B cell (primary cell): ENCODE results near the gene SMARCD3. TPM values are rescaled to one million over a fixed set of nuclear protein-coding genes. Genes with fewer than 3 reads are reported as not detected.

Experiments
- ATAC-seq: fragments of 200-7000 bp; cut with Tn5 transposase; one replicate; pipeline ENCODE4 v1.10.0; 2021; ENCODE audit warnings: low read depth, mild to moderate bottlenecking, moderate number of reproducible peaks, moderate library complexity
- CTCF ChIA-PET: fragments of 350-600 bp; sonication (Branson Sonifier 250); formaldehyde crosslinking; loops from one replicate; lab custom pipeline; 2021; ENCODE audit warnings: antibody characterized with exemption, inconsistent platforms; lab: Charles Lee
- POLR2A ChIA-PET: fragments of 350-600 bp; sonication (Branson Sonifier 250); formaldehyde crosslinking; loops from one replicate; lab custom pipeline; 2021; ENCODE audit warnings: antibody characterized with exemption; lab: Charles Lee
- DNase-seq: peaks from one replicate; pipeline ENCODE4 v3.0.0; 2013
- H2AFZ ChIP-seq: 2 replicates; pipeline ENCODE4 v1.6.1; 2012; ENCODE audit warnings: mild to moderate bottlenecking, low read depth, low read length; ENCODE audit not compliant: insufficient read depth, poor library complexity, severe bottlenecking
- H3K27ac ChIP-seq, 2 donors: 1 replicate in 1 of 2; 2 replicates in 1 of 2; pipeline ENCODE4 v1.5.1; 2012 to 2013; ENCODE audit warnings: low read length in 2 of 2, mild to moderate bottlenecking in 2 of 2, moderate library complexity in 1 of 2
- H3K27me3 ChIP-seq, 4 experiments: fragments of 200-600 bp in 1 of 4; sonication (generic) in 1 of 4; replicated peaks in 1 of 4; 1 replicate in 2 of 4; 2 replicates in 2 of 4; pipeline versions ENCODE4 v1.6.1 to v1.7.0; 2013 to 2016; ENCODE audit warnings: low read length in 3 of 4, mild to moderate bottlenecking in 2 of 4, mixed read lengths in 1 of 4, moderate library complexity in 1 of 4; ENCODE audit not compliant: insufficient read depth in 4 of 4, control insufficient read depth in 3 of 4; ENCODE audit errors: control extremely low read depth in 1 of 4
- H3K36me3 ChIP-seq, 2 experiments: replicated peaks in 1 of 2; 1 replicate in 1 of 2; 2 replicates in 1 of 2; pipeline versions ENCODE4 v1.6.1 to v1.7.1; 2013; ENCODE audit warnings: low read length in 1 of 2; ENCODE audit not compliant: insufficient read depth in 2 of 2, control insufficient read depth in 1 of 2; ENCODE audit errors: control extremely low read depth in 1 of 2, extremely low read depth in 1 of 2
- H3K4me1 ChIP-seq, 2 donors: fragments of 200-600 bp in 1 of 2; sonication (generic) in 1 of 2; 1 replicate in 1 of 2; 2 replicates in 1 of 2; pipeline versions ENCODE4 v1.5.1 to v1.6.1; 2013 to 2017; ENCODE audit warnings: low read length in 2 of 2; ENCODE audit not compliant: control insufficient read depth in 2 of 2, insufficient read depth in 2 of 2
- H3K4me2 ChIP-seq: replicated peaks from 2 replicates; pipeline ENCODE3; 2012; ENCODE audit warnings: mild to moderate bottlenecking, low read depth, low read length; ENCODE audit not compliant: poor library complexity, severe bottlenecking
- H3K4me3 ChIP-seq, 5 experiments: fragments of 200-600 bp in 1 of 5; sonication (generic) in 1 of 5; 1 replicate in 3 of 5; 2 replicates in 2 of 5; pipeline versions ENCODE4 v1.5.1 to v1.7.0; 2011 to 2016; ENCODE audit warnings: low read length in 4 of 5, mild to moderate bottlenecking in 4 of 5, low read depth in 2 of 5, control low read depth in 1 of 5, moderate library complexity in 1 of 5; ENCODE audit not compliant: insufficient read depth in 1 of 5; ENCODE audit errors: control extremely low read depth in 1 of 5, extremely low read depth in 1 of 5
- H3K79me2 ChIP-seq: fragments of 200-600 bp; sonication (generic); one replicate; pipeline ENCODE4 v1.6.0; 2016; ENCODE audit warnings: low read length; ENCODE audit not compliant: control insufficient read depth, insufficient read depth
- H3K9ac ChIP-seq: fragments of 200-600 bp; sonication (generic); 2 replicates; pipeline ENCODE4 v1.6.1; 2017; ENCODE audit warnings: mild to moderate bottlenecking, low read length, moderate library complexity
- H3K9me3 ChIP-seq, 3 donors: one replicate each; pipeline versions ENCODE4 v1.6.1 to v1.7.1; 2013; ENCODE audit warnings: low read length in 2 of 3; ENCODE audit not compliant: control insufficient read depth in 2 of 3, insufficient read depth in 1 of 3; ENCODE audit errors: control extremely low read depth in 1 of 3
- H4K20me1 ChIP-seq: 2 replicates; pipeline ENCODE4 v1.6.0; 2012; ENCODE audit warnings: mild to moderate bottlenecking, low read length; ENCODE audit not compliant: insufficient read depth, control insufficient read depth, poor library complexity, severe bottlenecking
- H3K27ac Mint-ChIP-seq: one replicate; pipeline ENCODE4 v1.8.0; 2021; ENCODE audit warnings: mixed read lengths
- H3K27me3 Mint-ChIP-seq: one replicate; pipeline ENCODE4 v1.8.0; 2021; ENCODE audit warnings: mixed read lengths
- H3K4me1 Mint-ChIP-seq: one replicate; pipeline ENCODE4 v1.8.0; 2021; ENCODE audit warnings: mixed read lengths
- H3K4me3 Mint-ChIP-seq: one replicate; pipeline ENCODE4 v1.8.0; 2021; ENCODE audit warnings: mixed read lengths
- H3K9me3 Mint-ChIP-seq: one replicate; pipeline ENCODE4 v1.8.0; 2022; ENCODE audit warnings: mixed read lengths; ENCODE audit not compliant: insufficient read depth
- EZH2 ChIP-seq: IDR thresholded peaks from 2 replicates; pipeline ENCODE4 v1.6.1; 2012; ENCODE audit warnings: borderline replicate concordance, low read depth, mild to moderate bottlenecking, moderate library complexity, low read length; ENCODE audit not compliant: insufficient read depth, poor library complexity, severe bottlenecking
- WGBS: methylation state at CpG from one replicate; pipeline ENCODE4 v1.1.5; 2013; ENCODE audit warnings: missing lambda C conversion rate; ENCODE audit not compliant: insufficient coverage; 5-methylcytosine and 5-hydroxymethylcytosine counted together
- intact Hi-C: fragments of 100-400 bp; cut with micrococcal nuclease; formaldehyde crosslinking; loops from one replicate; pipeline ENCODE4 v1.10.0; 2022
- polyA plus RNA-seq: library from polyadenylated mRNA; depleted of rRNA; stranded (reverse); fragments of >200 nt; gene quantifications from 2 replicates; pipeline ENCODE4 v1.2.3, GENCODE V29; 2012
- total RNA-seq, 2 donors: library from RNA; stranded (reverse); fragments of 120-200 nt in 1 of 2; gene quantifications; 1 replicate in 1 of 2; 2 replicates in 1 of 2; pipeline versions ENCODE4 v1.2.3 to v1.2.4, GENCODE V29; 2013 to 2022
- TF ChIP-seq, protein P1 (sequence below): fragments of 200-600 bp; IDR thresholded peaks from one replicate; pipeline ENCODE4 v1.8.0; 2022; ENCODE audit warnings: antibody characterized with exemption, mild to moderate bottlenecking

The SMARCD3 gene
- total and polyA plus RNA-seq, 2 donors (not counting 1 experiment from before 2014, with no cell fraction given), result 1.0 TPM; not detected in 1

- 96% methylated on average over 9 of the region's 10 CpGs for WGBS
- H3K4me3 ChIP-seq, result no peak overlapping the region
- peaks cover 0 to 22% (median 4%) of the 10 kb centered on the region in 4 experiments for H3K27me3 ChIP-seq
- no peak overlapping the region for H3K4me2 ChIP-seq
- Mint-ChIP-seq H3K4me1 (peaks cover 8% of the 10 kb centered on the region), H3K27me3 (peaks cover 33% of the 10 kb centered on the region), H3K27ac (no peak overlapping the region), H3K4me3 (no peak overlapping the region), H3K9me3 (no peaks in the 10 kb centered on the region)
- no peak for TF ChIP-seq EZH2
- TF ChIP-seq, protein P1, sequence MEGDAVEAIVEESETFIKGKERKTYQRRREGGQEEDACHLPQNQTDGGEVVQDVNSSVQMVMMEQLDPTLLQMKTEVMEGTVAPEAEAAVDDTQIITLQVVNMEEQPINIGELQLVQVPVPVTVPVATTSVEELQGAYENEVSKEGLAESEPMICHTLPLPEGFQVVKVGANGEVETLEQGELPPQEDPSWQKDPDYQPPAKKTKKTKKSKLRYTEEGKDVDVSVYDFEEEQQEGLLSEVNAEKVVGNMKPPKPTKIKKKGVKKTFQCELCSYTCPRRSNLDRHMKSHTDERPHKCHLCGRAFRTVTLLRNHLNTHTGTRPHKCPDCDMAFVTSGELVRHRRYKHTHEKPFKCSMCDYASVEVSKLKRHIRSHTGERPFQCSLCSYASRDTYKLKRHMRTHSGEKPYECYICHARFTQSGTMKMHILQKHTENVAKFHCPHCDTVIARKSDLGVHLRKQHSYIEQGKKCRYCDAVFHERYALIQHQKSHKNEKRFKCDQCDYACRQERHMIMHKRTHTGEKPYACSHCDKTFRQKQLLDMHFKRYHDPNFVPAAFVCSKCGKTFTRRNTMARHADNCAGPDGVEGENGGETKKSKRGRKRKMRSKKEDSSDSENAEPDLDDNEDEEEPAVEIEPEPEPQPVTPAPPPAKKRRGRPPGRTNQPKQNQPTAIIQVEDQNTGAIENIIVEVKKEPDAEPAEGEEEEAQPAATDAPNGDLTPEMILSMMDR, result no peak
- ATAC-seq (no peak), DNase-seq (no peak)
- H3K4me1 ChIP-seq, result peaks cover 4 to 10% of the 10 kb centered on the region in 2 donors
- H2AFZ ChIP-seq, result no peak overlapping the region
- POLR2A ChIA-PET, result no interaction called here
- no peaks in the 10 kb centered on the region for H3K36me3 ChIP-seq
- intact Hi-C loops, result no loop called here
- CTCF ChIA-PET, result no interaction called here
- H3K79me2 ChIP-seq, result no peaks in the 10 kb centered on the region
- no peaks in the 10 kb centered on the region for H4K20me1 ChIP-seq
- H3K9me3 ChIP-seq, result no peaks in the 10 kb centered on the region
- no peak overlapping the region for H3K27ac ChIP-seq
- no peak overlapping the region for H3K9ac ChIP-seq
Observed at GRCh38 chr7:151272405-151272804, 23.9 kb upstream of the SMARCD3 start.

GRCh38 chr7:151271699-151272355 is 23.3 kb upstream of the SMARCD3 start:
- H3K27ac ChIP-seq, result no peak overlapping the region
- ChIA-PET CTCF (no interaction called here), POLR2A (no interaction called here)
- Mint-ChIP-seq H3K4me3 (no peak overlapping the region), H3K27ac (no peak overlapping the region), H3K9me3 (no peaks in the 10 kb centered on the region), H3K27me3 (peaks cover 34% of the 10 kb centered on the region), H3K4me1 (peaks cover 4% of the 10 kb centered on the region)
- H3K27me3 ChIP-seq, result peaks cover 0 to 17% (median 2%) of the 10 kb centered on the region in 4 experiments
- no peaks in the 10 kb centered on the region for H3K9me3 ChIP-seq
- no peak for TF ChIP-seq EZH2
- TF ChIP-seq, protein P1, result no peak
- H3K9ac ChIP-seq, result no peak overlapping the region
- WGBS, result 46% methylated on average over 6 of the region's 7 CpGs
- intact Hi-C loops, result no loop called here
- peaks cover 0 to 7% of the 10 kb centered on the region in 2 donors for H3K4me1 ChIP-seq
- no peaks in the 10 kb centered on the region for H3K36me3 ChIP-seq
- DNase-seq (no peak), ATAC-seq (no peak)
- H4K20me1 ChIP-seq, result no peaks in the 10 kb centered on the region
- H3K4me3 ChIP-seq, result no peak overlapping the region
- H3K79me2 ChIP-seq, result no peaks in the 10 kb centered on the region
- H2AFZ ChIP-seq, result no peak overlapping the region
- no peak overlapping the region for H3K4me2 ChIP-seq
